ENCODE measurements around the gene LRRC8D. TPM values are rescaled to one million over a fixed set of nuclear protein-coding genes. Genes with fewer than 3 reads are reported as not detected.

Gene LRRC8D
- total RNA-seq, 1 experiment from 2014 or later, result 37.2 TPM

GRCh38 chr1:89887713-89888112 lies 66.9 kb downstream of the LRRC8D start:
- no peak overlapping the region for H3K4me3 Mint-ChIP-seq
- H3K27me3 Mint-ChIP-seq (ENCODE audit: low read depth), result no peaks in the 10 kb centered on the region
- no peak overlapping the region for H3K14ac ChIP-seq (ENCODE audit: insufficient read depth, low read length)
- no peaks in the 10 kb centered on the region for H3K9me3 Mint-ChIP-seq
- H3K27ac ChIP-seq (ENCODE audit: insufficient read length, low read depth, low read length), result no peak overlapping the region
- H3K4me2 ChIP-seq (ENCODE audit: insufficient read depth, insufficient read length, low read length), result no peak overlapping the region
- no CpG with 5 or more reads among the region's 1 CpG for WGBS (ENCODE audit: extremely low coverage, insufficient read length, low lambda C conversion rate)
- peaks cover 8% of the 10 kb centered on the region for H3K79me1 ChIP-seq (ENCODE audit: insufficient read depth, low read depth, low read length, poor library complexity, severe bottlenecking)
- peaks cover 2 to 5% (median 4%) of the 10 kb centered on the region in 3 experiments; a peak in 6 of 7 replicates for H3K36me3 Mint-ChIP-seq (ENCODE audit: insufficient read depth in 1 of 3, low read depth in 3 of 3)
- H4K5ac ChIP-seq (ENCODE audit: insufficient read length, low read depth, low read length), result no peak overlapping the region
- H3K18ac ChIP-seq (ENCODE audit: insufficient read length, low read depth, low read length), result no peak overlapping the region
- H3K4ac ChIP-seq (ENCODE audit: low read depth, low read length), result no peak overlapping the region
- no peak overlapping the region for H3K56ac ChIP-seq (ENCODE audit: insufficient read length, low read depth, low read length)
- H3K79me2 ChIP-seq (ENCODE audit: insufficient read depth, low read length), result peaks cover 2% of the 10 kb centered on the region; the same call in 1 of the 2 replicates
- no peak overlapping the region for H2BK5ac ChIP-seq (ENCODE audit: insufficient read length, low read length)
- H2BK12ac ChIP-seq (ENCODE audit: insufficient read length, low read depth, low read length), result no peak overlapping the region
- no peak overlapping the region for H3K23ac ChIP-seq (ENCODE audit: insufficient read length, low read depth, low read length)
- no peaks in the 10 kb centered on the region for H3K27me3 ChIP-seq (ENCODE audit: insufficient read depth, low read length)
- no peak overlapping the region for H2AFZ ChIP-seq (ENCODE audit: low read length)
- H3K9ac ChIP-seq (ENCODE audit: extremely low read depth, insufficient read length, low read length), result no peak overlapping the region
- H2BK15ac ChIP-seq (ENCODE audit: low read depth, low read length), result no peak overlapping the region
- H3K9me3 ChIP-seq (ENCODE audit: control insufficient read depth, low read depth, low read length), result no peaks in the 10 kb centered on the region
- no peak overlapping the region for H4K8ac ChIP-seq (replicated peaks; ENCODE audit: insufficient read length, low read depth, low read length)
- no peak overlapping the region for H4K91ac ChIP-seq (ENCODE audit: insufficient read length, low read depth, low read length)
- H2BK20ac ChIP-seq (ENCODE audit: low read depth, low read length, poor library complexity, severe bottlenecking), result no peak overlapping the region
- TF ChIP-seq CTCF (conservative IDR thresholded peaks at IDR 0.05), result no peak
- no peaks in the 10 kb centered on the region for H4K20me1 ChIP-seq (ENCODE audit: control insufficient read depth, insufficient read depth, insufficient read length)
- no peak for DNase-seq
- no peak overlapping the region for H2AK5ac ChIP-seq (ENCODE audit: insufficient read length, low read length)
- no peak overlapping the region; a peak in 1 of 7 replicates for H3K27ac Mint-ChIP-seq
- no peak overlapping the region for H3T11ph ChIP-seq (ENCODE audit: low read length)
- peaks cover 17 to 18% of the 10 kb centered on the region in 2 experiments for H3K4me1 Mint-ChIP-seq
- peaks cover 3% of the 10 kb centered on the region; the same call in 1 of the 2 replicates for H3K4me1 ChIP-seq (ENCODE audit: insufficient read depth, low read length)
- H3K23me2 ChIP-seq (ENCODE audit: insufficient read length, low read depth, low read length, poor library complexity, severe bottlenecking), result no peaks in the 10 kb centered on the region
- no peak overlapping the region for H2BK120ac ChIP-seq (ENCODE audit: low read depth, low read length, poor library complexity, severe bottlenecking)

Data from H9 (cell line).